ENCODE measurements around the gene FBF1.
"Not testable (repeated sequence)": the region's sequence is repeated elsewhere in the genome, so short reads cannot be mapped to it uniquely, and the experiment has no call there.

FBF1 gene

DNA sequence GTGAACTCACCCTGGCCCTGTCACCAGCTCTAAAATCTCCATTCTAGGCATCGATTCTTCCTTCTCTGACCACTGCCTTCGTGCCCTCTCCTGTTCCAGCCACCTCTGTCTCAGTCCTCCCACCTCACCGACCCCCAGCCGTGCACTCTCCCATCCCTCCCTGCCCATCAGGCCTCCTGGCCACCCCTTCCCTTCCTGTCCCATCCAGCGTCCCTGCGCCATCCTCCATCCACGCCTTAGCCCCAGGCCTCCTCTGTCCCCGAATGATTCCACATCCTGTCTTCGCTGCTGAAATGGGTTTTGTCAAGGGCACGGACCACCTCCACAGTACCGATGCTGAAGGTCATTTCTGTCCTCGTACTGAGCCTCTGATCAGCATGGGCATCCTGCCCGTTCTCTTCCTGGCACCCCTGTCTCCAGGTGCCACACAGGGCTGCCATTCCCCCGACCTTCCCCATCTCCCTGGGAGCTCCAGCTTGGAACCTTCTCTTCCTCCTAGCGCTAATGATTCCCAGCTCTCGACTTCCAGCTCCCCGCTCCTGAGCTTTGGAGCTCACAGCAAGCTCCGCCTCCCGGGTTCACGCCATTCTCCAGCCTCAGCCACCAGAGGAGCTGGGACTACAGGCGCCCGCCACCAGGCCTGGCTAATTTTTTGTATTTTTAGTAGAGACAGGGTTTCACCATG, 46.7 kb downstream of the FBF1 start:
- DNase-seq, result no peak

DNA sequence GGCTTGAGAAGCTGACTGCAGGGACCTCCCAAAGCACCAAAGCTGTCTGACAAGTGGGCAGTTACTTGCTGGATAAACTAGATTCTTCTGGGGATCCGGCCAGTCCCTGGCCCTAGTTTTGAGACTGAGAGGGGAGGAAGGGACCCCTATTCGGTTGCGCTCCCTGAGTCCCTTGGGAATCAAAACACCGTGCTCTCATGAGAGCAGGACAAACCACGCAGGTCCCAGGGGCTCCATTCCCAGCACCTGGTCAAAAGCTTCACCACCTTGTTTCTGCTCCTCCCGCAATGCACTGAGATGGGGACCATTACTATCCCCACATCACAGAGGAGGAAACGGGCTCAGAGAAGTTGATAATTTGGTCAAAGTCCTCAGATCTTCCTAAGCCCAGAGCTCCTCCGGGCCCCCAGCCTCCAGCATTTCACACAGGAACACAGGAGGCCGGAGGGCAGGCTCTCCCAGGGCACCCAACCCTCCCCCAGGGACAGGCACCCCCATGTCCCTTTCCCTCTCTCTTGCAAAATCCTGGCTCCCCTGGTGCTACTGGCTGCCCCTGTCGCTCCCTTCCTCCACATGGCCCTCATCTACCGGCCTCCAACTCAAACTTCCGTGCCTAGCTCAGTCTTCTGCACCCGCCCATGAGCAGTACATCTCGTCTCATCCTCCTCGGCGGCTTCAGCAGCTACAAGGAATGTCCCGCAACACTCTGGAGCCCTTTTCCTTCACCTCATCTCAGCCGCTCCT, 47.4 kb downstream of the FBF1 start:
- DNase-seq, result no peak

DNA sequence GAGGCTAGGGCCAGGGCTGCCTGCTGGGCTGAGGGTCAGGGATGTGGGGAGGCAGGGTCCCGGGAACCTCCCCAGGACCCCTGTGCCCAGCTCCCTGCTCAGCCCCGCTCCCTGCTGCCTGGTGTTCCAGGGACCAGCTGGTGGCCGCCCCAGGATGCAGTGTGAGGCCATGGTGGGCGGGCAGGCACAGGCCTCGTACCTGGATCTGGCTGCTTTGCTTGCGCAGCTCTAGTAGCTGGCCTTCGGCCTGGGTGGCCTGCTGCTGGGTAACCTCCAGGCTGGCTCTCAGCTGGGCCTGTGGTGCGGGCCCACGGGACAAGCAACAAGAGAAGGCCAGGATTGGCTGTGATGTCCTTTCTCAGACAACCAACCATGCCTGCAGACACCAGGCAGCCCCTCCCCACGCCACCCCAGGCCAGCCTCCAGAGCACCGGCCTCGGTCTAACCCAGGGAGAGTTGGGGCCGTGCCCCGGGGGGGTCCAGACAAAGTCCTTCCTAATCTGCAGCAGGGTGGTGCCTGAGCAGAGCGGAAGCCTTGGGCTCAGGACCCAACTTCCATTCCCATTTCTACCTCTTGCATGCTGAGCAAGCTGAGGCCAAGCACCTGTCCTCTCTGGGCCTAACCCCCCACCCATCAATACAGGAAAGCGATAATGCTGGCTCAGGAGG, 48.2 kb downstream of the FBF1 start:
- DNase-seq, result no peak

DNA sequence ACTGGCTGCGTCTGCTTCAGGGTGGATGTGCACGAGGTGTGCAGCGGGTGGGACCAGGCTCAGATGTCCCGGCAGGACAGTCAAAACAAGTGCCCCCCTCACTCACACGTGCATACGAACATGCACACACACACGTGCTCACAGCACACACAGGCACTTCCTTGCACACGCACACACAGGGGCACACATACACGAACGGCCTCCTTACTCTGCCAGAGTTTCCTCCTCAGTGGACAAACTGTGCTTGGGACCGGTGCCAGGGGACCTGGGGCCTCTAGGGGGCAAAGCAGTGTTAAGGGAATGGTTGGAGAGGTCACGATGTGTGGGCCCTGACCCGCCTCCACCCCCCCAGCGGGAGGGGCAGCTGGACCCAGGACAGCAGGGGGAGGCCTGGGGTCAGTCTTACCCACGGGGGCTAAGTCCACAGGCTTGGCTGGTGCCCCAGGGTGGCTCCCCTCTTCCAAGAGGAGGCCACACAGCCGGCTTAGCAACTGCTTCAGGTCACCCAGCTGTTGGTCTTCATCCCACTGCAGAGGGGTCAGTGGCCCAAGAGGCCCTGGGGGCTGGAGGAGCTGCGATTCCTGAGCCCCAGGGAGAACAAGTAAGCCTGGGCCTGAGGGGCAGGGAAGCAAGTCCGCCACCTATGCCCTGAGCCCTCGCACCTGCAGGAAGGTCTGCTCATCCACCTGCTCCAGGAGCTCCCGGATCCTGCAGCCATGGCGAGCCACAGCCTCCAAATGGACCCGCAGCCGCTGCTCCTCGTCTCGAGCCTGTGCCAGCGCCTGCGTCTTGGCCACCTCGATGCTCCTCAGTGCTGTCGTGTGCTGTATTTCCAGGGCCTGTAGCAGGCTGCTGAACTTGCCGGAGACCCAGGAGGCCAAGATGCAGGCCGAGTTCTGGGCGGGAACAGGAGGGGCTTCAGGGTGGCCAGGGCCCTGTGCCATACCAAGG, 49.0 kb downstream of the FBF1 start:
- DNase-seq, result no peak

DNA sequence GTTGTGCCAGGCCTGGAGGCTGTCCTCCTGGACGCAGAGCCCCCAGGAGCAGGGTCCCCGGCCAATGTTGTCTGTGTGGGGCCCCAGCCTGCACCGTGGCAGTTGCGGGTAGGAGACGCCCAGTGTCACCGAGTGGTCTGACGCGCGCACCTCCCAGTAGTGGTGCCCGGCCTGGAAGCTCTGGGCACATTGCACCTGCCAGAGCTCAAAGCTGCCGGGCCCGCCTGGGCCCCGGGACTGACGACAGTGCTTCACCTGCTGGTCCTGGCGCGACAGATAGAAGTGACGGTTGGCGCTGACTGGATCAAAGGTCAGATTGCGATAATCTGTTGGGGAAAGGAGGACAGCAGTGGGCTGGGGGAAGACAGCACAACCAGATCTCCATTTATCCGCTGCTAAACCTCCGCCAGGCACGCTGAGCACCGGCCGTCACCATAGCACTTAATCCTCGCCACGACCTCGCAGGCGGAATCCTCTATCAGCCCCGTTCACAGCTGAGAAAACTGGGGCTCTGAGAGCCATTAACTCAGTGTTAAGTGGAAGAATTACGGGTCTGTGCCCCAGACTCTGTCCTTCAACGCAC, 49.7 kb downstream of the FBF1 start:
- DNase-seq, result no peak

DNA sequence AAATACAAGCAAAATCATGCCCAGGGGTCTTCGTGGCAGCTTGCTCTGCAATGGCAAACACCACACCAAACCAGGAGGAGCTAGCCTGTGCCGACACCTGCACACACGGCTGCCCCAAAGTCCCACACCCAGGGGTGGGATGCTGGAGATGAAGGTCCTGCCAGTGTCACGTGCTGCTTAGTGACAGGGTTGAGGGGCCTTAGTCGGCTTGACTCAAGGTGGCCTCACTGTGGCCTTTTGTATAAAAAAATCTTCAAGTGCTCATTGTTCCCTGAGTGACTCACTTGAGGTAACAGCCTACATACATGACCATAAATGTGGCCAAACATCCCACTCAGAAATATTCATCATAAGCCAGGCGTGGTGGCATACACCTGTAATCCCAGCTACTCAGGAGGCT, 51.4 kb downstream of the FBF1 start:
- DNase-seq, result no peak

DNA sequence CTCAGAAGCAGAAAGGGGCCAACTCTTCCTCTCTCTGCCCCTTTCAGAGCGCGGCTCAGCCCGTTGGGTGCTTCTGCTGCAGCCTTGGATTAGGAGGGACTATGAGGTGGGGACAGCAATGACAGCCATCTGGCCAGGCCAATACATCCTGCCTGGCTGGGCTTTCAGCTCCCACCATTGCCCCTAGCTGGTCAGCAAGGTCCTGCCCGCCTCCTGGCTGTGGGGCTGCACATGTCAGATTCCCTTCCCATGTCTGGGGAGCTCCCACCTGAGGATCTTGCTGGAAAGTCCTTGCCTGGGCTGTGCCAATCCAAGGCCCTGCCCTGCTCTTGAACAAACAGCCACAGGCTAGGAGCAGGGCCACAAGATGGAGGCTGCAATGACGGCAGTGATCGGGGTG, 52.4 kb downstream of the FBF1 start:
- no peak for DNase-seq

DNA sequence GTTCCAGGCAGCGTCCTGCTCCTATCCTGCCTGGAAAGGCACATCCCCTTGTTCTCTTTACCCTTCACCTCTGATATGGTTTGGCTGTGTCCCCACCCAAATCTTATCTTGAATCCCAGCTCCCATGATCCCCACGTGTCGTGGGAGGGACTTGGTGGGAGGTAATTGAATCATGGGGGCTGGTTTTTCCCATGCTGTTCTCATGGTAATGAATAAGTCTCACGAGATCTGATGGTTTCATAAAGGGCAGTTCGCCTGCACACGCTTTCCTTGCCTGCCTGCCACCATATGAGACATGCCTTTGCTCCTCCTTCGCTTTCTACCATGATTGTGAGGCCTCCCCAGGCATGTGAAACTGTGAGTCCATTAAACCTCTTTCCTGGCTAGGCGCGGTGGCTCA, 55.0 kb downstream of the FBF1 start:
- not testable (repeated sequence) for DNase-seq

DNA sequence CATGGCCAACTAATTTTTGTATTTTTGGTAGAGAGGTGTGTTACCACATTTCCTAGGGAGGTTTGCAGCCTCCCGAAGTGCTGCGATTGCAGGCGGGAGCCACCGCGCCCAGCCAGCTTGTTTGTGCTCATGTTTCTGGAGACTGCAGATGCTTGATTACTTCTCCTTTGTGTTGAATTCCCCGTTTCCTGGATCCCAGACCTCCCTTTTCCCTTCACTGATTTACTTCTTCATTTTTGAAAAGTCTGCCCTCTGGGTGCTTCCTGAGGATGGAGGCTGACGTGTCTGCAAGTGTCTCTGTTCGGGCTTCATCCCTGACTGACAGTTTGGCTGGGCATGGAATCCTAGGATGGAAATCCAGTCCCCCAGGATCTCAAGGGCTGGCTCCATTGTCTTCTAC, 55.4 kb downstream of the FBF1 start:
- no peak for DNase-seq

DNA sequence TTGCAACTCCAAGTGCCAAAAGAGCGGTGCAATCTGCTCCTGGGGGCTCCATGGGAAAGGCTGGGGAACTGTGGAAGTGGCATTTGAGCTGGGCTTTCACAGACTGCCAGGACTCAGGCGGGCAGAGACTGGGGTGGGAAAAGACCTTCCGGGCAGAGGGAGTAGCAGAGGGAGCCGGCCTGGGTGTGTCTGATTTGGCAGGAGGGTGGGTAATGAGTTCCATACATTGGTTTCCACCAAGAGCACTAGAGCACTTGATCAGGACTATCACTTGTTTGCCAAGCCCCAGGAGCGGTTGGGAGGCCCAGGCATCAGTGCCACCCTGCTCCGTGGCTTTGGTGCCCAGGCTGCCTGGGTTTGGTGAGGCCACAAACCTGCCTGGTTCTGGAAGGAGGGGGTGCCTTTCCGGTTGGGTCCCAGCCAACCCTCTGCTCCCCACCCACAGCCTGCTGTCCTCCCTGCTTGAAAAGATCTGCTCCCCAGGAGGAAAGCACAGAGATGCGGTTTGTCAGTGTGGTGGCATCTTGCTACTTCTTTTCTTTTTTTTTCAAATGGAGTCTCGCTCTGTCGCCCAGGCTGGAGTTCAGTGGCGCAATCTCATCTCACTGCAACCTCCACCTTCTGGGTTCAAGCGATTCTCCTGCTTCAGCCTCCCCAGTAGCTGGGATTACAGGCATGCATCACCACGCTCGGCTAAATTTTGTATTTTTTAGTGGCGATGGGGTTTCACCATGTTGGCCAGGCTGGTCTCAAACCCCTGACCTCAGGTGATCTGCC, 59.0 kb downstream of the FBF1 start:
- no peak for DNase-seq

DNA sequence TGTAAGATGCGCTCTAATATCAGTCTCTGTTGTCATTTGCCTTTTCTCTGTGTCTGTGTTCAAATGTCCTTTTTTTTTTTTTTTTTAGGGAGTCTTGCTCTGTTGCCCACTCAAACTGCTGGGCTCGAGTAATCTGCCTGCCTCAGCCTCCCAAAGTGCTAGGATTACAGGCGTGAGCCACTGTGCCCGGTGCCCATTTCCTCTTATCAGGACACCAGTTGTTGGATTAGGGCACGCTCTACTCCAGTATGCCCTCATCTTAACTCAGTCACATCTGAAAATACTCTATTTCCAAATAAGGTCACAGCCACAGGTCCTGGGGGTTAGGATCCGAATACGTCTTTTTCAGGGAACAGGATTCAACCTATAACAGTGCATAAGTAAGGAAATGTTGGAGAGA, 60.6 kb downstream of the FBF1 start:
- DNase-seq, result no peak

DNA sequence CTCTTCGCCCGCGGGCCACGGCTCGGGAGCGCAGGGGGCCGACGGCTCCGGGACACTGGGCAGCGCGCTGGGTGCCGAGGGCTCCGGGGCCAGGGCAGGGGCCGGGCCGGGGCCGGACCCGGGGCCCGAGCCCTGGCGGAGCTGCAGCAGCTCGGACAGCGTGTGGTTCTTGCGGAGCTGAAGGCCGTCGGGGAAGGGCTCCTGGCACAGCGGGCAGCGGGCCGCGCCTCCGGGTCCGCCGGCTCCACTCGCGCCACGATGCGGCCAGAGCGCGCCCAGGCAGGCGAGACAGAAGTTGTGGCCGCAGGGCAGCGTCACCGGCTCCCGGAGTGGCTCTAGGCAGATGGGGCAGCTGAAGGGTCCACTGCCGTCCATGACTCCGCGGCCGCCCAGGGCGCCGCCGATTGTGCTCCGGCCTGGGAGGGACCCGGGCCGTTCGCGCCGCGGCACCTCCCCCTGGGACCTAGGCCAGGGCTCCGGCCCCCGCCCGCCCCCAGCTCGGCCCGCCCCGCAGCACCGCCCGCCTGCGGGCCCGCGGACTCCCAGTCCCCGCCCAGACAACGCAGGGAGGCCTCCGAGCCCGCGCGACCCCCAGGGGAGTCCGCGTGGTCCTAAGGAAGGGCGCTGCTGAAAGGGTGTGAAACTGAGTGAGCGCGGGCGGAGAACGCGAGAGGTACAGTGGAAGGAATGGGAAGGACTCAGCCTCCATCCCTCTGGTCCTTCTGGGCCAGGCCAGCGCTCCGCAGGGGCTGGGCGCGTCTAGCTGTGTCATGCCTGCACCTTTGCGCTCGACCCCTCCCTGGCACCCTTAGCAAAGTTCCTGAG, 62.5 kb downstream of the FBF1 start, which contains the start of gene TRIM47:
Gene TRIM47 (minus strand): TSS at position 408 of the 825 bp plus-strand sequence. CDS start 33 bp downstream, at position 375.
- DNase-seq, result no peak

DNA sequence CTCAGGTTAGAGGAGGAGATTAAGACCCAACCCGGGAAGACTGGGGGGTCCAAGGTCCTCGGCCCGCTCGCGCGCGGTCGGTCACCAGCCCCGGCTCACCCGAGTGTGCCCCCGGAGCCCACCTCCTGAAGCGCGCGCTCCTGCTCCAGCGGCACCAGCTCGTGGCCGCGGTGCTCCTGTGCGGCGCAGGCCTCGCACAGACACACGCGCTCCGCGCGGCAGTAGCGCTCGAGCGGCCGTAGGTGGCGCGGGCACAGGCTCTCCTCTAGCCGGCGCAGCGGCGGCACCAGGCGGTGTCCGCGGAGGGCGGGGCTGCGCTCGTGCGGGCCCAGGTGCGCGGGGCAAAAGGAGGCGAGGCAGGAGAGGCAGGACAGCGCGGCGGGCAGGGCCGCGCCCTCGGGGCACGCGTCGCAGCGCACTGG, 63.1 kb downstream of the FBF1 start:
- no peak for DNase-seq

DNA sequence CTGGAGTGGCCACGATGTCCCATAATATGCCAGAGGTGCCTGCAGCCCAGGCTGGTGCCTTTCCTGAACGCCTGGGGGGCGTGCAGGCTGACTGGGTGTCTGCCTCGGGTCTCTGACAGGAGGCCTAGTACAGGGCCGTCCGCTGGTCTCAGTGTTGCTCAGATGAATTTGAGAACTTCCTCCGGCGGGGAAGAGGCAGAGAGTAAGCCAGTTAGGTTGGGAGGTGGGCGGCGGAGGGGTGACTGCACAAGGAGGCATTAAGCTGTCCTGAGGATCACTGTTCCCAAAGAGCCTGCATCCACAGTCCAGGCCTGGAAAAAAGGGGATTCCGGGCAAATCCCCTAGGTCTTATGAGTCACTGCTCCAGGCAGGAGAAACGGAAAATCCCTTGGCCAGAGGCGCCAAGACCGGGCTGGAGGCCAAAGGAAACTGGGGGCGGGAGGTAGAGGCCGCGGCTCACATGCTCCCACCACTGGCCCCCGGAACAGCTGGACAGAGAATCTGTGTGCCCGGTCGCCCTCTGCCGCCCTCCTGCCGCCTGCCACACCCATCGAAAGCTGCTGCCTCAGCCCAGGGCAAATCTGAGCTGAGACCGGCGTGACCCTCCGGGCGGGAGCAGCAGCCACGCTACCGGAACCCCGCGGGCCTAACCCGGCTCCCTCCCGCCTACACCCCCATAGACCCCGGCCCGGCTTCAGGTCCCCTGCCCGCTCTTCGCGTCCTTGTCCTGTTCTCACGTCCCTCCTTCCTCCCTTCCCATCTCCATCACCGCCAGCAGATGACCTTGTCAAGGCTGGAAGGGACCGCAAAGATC, 63.7 kb downstream of the FBF1 start:
- no peak for DNase-seq

DNA sequence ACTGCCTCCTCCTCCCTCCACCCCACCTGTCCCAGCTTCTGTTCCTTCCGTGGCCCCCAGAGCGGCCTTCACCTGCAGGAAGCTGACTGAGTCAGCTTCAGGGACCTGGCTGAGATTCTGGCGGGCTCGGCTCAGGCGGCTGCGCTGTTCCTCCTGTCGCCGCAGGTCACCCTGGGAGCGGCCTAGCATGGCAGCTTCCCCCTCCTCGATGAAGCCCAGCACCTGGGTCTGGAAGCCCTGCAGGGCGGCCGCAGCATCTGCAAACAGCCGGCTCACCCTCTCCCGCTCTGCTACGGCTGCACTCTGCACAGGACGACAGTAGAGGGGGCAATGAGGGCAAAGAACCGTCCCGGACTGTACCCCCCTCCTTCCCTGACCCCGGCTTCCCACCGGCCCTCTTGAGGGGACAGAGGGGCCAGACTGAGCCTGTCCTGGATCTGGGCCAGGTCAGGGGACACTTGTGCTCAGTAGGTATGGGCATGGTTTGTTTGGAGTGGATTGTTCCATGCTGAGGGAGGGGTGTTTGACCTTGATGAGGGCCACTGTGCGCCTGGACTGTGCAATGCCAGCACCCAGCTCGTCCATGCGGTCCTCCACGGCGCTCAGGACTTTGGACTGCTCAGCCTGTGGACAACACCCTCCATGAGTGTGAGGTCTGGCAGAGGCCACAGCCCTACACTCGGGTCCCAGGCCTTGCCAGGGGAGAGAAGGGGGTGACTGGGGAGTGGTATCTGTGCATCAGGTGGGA, 64.5 kb downstream of the FBF1 start:
- DNase-seq, result no peak

DNA sequence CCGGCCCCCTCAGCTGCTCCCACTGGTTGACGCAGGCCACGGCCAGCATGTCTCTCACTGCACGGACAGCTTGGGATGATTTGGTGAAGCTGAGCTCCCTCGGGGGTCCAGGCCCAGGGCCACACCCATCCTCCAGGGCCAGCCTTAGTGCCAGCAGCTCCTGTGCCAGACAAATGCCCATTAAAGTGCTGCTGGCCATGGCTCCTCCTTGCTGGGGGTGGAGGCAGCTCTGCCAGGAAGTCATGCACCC, 65.0 kb downstream of the FBF1 start:
- no peak for DNase-seq

DNA sequence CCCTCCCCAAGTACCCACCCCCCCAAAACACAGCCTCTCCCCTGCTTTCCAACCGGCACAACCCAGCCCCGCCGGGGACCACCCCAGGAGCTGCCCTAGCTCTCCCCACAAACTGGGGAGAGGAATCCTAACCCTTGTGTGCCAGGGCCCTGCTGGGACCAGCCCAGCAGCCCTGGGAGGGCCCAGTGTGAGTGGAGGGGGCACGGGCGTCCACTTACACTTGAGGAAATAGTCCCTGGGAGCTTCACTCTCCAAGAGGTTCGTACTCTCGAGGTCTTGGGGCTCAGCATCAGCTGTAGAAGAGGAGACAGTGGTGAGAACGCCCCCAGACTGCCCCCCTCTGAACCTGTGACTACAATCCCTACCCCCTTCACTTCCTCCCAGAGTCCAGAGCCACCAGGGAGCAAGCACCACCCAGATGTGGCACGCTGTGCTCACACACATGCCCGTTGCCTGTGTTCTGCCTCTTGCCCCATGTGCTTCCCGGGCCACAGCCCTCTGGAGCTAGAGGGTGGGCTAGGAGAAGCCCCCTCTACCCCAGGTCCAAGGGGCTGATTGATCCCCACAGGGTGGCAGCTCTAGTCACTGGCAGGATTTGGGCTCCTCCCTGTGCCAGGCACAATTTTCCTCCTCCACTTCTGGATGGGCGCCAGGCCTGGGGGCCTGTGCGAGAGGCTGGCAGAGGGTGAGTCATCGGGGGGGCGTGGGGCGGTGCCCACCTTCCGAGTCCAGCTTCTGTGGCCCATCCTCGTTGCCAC, 65.5 kb downstream of the FBF1 start:
- DNase-seq, result no peak

DNA sequence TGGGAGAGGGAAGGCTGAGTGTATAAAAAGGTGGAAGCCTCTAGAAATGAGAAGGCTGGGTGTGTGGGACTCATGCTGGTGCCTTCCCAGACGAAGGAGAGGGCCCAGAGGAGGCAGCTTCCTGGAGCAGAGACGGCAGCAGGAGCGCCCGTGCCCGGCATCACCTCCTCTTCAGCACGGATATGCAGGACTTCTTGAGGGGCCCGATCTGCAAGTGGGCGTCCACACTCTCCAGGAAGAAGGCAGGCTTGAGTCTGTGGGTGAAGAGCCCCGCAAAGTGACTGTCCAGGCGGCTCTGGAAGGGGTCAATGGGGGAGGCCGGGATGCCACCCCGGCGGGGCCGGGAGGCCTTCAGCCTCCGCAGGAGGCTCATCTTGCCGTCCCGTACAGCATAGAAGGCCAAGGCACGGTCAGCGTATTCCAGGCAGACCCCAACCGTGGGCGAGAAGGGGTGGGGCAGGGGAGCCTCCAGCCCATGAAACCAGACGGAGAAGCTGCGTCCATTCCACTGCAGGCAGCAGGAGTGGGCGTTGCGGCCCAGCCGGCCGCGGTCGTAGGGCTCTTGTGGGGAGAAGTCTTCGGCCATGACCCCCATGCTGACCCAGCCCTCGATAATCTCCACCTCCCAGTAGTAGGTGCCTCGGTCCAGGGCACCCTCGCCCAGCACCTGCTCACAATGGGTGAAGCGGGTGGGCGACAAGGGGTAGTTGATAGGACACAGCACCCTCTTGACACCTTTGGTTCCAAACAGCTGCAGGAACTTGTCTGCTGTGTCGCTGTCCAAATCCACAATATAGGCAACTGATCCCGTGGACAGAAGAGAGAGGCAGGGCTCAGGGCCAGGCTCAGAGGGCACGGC, 66.3 kb downstream of the FBF1 start:
- DNase-seq, result no peak
